Measurements from ENCODE around the gene PTPRO. TPM values are rescaled to one million over a fixed set of nuclear protein-coding genes. Genes with fewer than 3 reads are reported as not detected.

PTPRO gene
- total and polyA plus RNA-seq, 10 of the 15 experiments (the other 5 are each of a cell fraction or from before 2014, with no cell fraction given), result 1.2 to 5.3 (median 3.5) TPM

GRCh38 chr12:15444523-15444922 lies 122.2 kb downstream of the PTPRO start (continued):
- TF ChIP-seq MAX (IDR thresholded peaks at IDR 0.05; ENCODE audit: low read depth, low read length), result no peak
- TF ChIP-seq TAF1 (IDR thresholded peaks at IDR 0.05; ENCODE audit: borderline replicate concordance, low read depth, low read length), result no peak
- TF ChIP-seq SRF (IDR thresholded peaks at IDR 0.05; ENCODE audit: low read depth in 2 of 2, low read length in 2 of 2), result no peak
- no peak for TF ChIP-seq FOXK2 (IDR thresholded peaks at IDR 0.05)
- TF ChIP-seq BCL11A (IDR thresholded peaks at IDR 0.05; ENCODE audit: low read depth, low read length), result no peak

- DNase-seq (ENCODE audit: low read depth, low spot score) (no peak), FAIRE-seq (no peak), ATAC-seq (no peak)
- Histone ChIP-seq H3K27me3 (replicated peaks in 1 of 2; ENCODE audit: control insufficient read depth in 2 of 2, insufficient read depth in 2 of 2, low read length in 1 of 2) (no peaks in the 10 kb centered on the region), H3K4me2 (ENCODE audit: control insufficient read depth, insufficient read depth) (no peak overlapping the region), H3K4me3 (no peak overlapping the region), H3K27ac (ENCODE audit: control insufficient read depth, insufficient read depth) (no peak overlapping the region), H3K9me3 (replicated peaks; ENCODE audit: control insufficient read depth, insufficient read depth, low read length) (no peaks in the 10 kb centered on the region), H3K36me3 (ENCODE audit: control insufficient read depth in 2 of 2, insufficient read depth in 2 of 2, low read length in 1 of 2) (no peaks in the 10 kb centered on the region), H3K79me2 (ENCODE audit: control insufficient read depth, insufficient read depth, low read length) (no peaks in the 10 kb centered on the region), H3K4me1 (ENCODE audit: control insufficient read depth, insufficient read depth, low read length) (no peaks in the 10 kb centered on the region), H2AFZ (ENCODE audit: control insufficient read depth, low read depth, low read length) (no peak overlapping the region), H4K20me1 (ENCODE audit: control insufficient read depth, insufficient read depth) (no peaks in the 10 kb centered on the region), H3K9ac (ENCODE audit: control insufficient read depth, insufficient read depth, low read length) (no peak overlapping the region)
- in situ Hi-C loops (cut with MboI), result no loop called here
- no TSS peak for BruUV-seq (replicated peaks)
- POLR2A ChIA-PET, result no interaction called here
- RAD21 ChIA-PET (ENCODE audit: unreplicated experiment), result no interaction called here
- TF ChIP-seq RBBP5 (conservative IDR thresholded peaks at IDR 0.05), result no peak
- no peak for TF ChIP-seq SREBF1 (IDR thresholded peaks at IDR 0.05; ENCODE audit: low read length)
- TF ChIP-seq CBFB (IDR thresholded peaks at IDR 0.05; ENCODE audit: low read depth), result no peak
- no peak for TF ChIP-seq E2F8 (IDR thresholded peaks at IDR 0.05; ENCODE audit: low read depth, partially characterized antibody)
- no peak for TF ChIP-seq USF2 (IDR thresholded peaks at IDR 0.05; ENCODE audit: borderline replicate concordance, low read depth, low read length)
- TF ChIP-seq MAX (IDR thresholded peaks at IDR 0.05; ENCODE audit: low read depth, low read length), result no peak
- no peak for TF ChIP-seq CBX3 (IDR thresholded peaks at IDR 0.05; ENCODE audit: borderline replicate concordance, low read depth)
- TF ChIP-seq ZNF274 (IDR thresholded peaks at IDR 0.05; ENCODE audit: insufficient read depth, insufficient read length), result no peak
- TF ChIP-seq E4F1 (IDR thresholded peaks at IDR 0.05; ENCODE audit: borderline replicate concordance, partially characterized antibody), result no peak
- TF ChIP-seq SIN3A (IDR thresholded peaks at IDR 0.05; ENCODE audit: low read depth, low read length), result no peak
- no peak for TF ChIP-seq NFIC (IDR thresholded peaks at IDR 0.05; ENCODE audit: low read depth, low read length)
- SMC1A ChIA-PET (ENCODE audit: uncharacterized antibody, unreplicated experiment), result interaction anchor here (1.4 kb wide), 1 partner anchor 23 kb away, joined by 3 read pairs; no protein-coding TSS in a partner anchor
- WGBS (ENCODE audit: insufficient coverage, insufficient replicate concordance, low lambda C conversion rate, missing lambda C conversion rate), result 24% methylated on average over 4 of the region's 4 CpGs
- intact Hi-C loops (cut with micrococcal nuclease; ENCODE audit: unreplicated experiment), result no loop called here
- CTCF ChIA-PET, result no interaction called here
Observed at GRCh38 chr12:15446807-15447206, 124.5 kb downstream of the PTPRO start.

Data from GM12878 (cell line).